GM21528 (cell line): ENCODE results near the gene MICU2.

ENCODE experiments used
- ATAC-seq: cut with Tn5 transposase; IDR thresholded peaks from one replicate; pipeline ENCODE4 v1.9.1; 2021; ENCODE audit warnings: mild to moderate bottlenecking, moderate library complexity; ENCODE audit not compliant: unreplicated experiment, low FRiP score

Gene MICU2

DNA sequence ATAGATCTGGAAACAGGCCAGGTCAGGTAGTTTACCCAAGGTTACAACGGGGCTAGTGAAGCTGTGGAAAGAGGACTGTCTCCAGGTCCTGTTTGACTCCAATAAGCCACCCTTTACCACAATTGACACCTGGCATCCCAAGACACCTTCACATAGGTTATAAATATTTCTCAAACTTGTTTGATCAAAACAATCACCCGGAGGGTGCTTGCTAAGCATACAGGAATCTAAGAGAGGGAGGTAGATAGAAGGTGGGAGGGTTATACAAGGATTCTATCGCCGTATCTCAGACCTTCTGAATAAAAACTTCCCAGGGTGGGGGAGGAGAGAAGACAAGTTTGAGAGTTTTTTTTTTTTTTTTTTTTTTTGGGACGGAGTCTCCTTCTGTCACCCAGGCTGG lies 55.4 kb downstream of the MICU2 start:
- ATAC-seq: no peak

DNA sequence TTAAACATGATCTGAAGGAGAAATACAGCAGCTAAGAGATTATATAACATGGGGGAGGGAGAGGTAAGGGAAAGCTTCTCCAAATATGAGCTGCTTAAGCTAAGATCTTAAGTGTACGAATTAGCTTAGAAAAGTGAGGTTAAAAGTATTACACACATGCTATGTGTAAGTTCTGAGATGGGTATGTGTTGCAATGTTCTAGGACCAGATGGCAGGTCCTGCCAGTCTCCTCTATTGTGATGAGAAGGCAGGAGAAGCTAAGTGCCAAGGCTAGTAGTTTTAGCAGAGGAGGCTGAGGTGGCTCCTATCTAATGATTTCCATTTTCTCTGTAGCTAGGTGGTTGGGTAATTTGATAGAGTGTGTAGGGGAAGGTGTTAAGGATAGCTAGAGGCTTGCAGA lies 57.6 kb downstream of the MICU2 start:
- no peak for ATAC-seq

- ATAC-seq: no peak
These were observed 59.5 kb downstream of the MICU2 start for GRCh38 chr13:21544515-21544914.

GRCh38 chr13:21542563-21542962 lies 61.4 kb downstream of the MICU2 start:
- ATAC-seq: no peak

DNA sequence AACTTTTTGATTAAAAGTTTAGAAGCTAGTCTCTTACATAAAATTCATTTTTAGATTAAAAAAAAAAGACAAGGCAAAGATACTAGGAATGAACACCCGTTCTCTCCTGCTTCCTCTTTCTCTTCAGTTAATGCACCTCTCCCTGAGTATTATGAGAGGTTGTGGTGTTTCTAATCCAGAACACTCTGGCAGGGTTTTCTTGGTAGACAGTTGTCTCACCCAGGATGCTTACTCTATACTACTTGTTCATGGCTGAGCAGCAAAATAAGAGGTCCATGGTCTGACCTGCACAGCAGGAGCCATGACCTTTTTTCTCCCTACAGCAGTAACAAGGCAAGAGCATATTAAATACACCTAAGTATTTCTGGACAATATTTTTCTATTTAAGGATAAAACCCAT lies 62.0 kb downstream of the MICU2 start:
- no peak for ATAC-seq

DNA sequence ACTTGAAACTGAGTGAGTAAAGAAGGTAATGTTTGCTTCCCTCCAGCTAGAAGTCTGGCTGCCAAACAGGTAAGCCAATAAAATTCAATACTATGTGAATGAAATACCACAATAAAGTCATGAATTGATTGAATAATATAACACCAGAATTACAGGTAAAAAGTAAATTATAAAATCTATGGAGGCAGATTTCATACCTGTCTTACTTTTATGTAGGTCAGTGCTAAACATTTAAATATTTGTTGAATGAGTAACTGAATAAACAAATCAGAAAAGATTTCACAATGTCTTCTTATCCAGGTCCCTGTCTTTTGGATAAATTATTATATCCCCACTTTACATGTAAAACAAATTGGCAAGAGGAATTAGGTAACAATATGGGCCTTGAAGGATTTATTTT lies 62.7 kb downstream of the MICU2 start:
- no peak for ATAC-seq

DNA sequence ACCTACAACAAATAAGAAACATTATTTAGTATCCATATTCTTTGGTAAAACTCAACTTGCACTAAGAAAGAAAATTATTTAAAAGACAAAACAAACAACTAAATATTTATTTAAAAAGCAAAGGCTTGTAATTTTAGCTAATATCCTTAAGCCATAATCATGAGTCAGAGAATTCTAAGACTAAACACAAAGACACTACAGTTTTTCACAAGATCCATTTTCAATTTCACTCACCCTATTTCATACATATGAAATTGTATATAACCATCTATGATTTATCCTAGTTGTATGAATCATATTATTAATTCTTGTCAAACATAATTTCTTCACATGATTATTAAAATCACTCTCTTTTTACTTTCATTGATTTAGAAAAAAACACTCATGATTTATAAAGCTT lies 64.3 kb downstream of the MICU2 start:
- ATAC-seq: no peak

DNA sequence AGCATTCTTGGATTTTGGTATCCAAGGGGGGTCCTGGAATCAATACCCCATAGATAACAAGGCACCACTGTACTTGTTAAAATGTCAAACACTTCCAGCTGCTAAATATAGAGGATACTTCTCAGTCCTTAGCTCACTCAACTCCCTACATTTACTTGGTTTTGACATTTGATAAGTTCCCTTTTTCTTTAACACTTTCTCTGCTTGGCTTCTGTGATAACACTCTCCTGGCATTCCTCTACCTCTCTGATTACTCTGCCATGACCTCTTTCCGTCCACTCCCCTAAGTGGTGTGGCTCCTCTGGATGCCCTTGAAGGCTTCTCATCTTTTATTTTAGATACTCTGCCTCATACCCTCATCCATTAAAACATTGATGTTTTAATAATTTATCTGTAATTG lies 65.2 kb downstream of the MICU2 start:
- ATAC-seq: no peak

DNA sequence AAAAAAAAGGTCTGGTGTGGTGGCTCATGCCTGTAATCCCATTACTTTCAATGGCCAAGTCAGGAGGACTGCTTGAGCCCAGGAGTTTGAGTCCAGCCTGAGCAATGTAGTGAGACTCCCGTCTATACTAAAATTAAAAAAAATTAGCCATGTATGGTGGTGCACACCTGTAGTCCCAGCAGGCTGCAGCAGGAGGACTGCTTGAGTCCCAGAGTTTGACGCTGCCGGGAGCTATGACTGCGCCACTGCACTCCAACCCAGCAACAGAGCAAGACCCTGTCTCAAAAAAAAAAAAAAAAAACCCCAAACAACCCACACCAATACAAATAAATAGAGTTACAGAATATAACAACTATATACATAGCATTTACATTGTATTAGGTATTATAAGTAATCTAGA lies 65.7 kb downstream of the MICU2 start:
- no peak for ATAC-seq

DNA sequence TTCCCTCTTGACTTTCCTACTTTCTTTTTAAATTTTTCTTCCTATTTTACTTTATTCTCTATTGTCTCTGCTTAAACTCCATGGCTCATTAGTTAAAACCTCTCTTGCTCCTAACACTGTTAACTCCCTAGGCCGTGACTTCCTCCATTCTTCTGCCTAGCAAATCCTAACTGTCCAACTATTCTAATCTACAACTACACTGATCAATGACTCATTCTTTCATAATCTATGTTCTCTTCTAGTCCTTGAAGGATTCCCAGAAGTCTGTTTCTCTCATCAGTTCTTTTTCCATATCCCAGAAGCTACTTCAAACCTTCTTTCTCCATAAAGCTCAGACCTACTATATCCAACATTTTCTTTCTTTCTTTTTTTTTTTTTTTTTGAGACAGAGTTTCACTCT lies 66.9 kb downstream of the MICU2 start:
- ATAC-seq: no peak

GRCh38 chr13:21534760-21535159 lies 69.2 kb downstream of the MICU2 start:
- no peak for ATAC-seq

DNA sequence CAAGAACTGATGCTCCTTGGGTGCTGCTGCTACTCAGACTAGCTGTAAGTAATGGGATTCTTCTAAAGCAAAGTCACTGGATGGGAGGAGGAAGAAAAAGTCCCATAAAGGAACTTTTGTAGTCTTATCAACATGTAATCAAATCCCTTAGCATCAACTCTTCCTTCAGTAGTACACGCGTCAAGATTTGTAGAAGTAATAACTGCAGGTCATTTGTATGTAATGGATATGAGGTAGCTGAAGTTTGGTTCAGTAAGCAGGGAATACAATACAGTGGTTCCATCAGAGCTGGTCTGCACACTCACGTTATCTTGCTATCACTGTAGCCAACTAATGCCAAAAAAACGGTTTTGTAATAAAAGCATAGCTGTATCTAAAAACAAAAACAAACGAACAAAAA lies 72.5 kb downstream of the MICU2 start:
- no peak for ATAC-seq

DNA sequence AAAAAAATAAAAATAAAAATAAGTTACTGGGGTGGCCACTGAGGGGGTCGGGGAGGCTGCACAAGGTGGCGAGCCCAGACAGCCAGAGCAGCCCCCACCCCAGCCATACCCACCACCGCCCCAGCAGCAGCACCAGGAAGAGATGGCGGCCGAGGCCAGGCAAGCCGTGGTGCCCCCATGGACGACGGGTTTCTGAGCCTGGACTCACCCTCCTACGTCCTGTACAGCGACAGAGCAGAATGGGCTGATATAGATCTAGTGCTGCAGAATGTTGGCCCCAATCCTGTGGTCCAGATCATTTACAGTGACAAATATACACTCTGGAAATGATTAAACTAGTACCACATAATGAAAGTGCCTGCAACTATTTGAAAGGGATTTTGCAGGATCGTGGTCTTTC lies 73.3 kb downstream of the MICU2 start:
- no peak for ATAC-seq

DNA sequence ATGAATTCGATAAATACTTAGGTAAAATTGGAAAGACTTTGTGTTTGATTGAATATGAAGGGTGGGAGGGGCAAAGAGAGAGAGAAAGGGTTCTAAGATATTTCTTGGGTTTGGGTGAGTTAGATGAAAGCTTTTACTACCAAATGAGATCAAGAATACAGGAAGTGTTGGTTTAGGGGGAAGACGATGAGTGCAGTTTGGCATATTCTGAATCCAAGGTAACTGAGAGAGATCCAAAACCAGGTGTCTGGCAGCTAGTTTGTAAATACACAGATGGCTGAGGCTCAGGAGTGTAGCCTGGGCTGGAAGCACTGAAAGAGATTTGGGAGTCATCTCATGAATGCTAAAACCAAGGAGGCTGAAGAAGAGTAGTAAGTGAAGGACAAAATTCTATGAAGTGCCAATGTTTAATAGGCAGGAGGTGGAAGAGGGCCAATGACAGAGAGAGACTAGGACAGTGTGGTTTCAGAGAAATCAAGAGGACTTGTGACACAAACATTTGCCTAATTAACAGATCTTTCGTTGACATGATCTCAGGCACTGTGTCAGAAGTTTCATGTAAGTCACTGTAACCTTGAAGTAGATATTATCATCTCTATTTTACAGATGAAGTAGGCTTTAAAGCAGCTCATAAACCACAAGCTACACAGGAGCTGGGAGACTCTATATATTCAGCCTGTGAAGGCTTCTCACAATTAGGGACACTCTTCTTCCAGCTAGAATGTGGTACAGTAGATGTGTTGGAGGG lies 74.7 kb downstream of the MICU2 start:
- ATAC-seq: no peak

DNA sequence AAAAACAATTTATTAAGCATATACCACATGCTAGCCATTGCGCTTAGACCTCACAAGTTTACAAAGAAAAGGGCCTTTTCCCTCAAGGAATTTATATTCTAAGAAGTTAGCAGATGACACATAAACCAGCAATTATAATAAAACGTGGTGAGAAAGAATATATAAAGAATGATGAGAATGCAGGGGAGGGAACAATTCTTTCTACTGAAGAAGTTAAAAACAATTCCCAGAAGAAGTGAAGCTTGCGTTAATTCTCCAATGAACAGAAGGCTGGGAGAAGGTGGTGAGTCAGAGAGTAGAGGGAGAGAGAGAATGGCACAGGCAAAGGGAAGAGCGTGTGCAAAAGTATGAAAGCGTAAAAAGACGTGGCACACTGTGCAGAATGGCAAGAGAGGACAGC lies 75.4 kb downstream of the MICU2 start:
- ATAC-seq: no peak

- no peak for ATAC-seq
These were observed 77.0 kb downstream of the MICU2 start for GRCh38 chr13:21526707-21527540.

- ATAC-seq: no peak
These were observed 81.1 kb downstream of the MICU2 start for GRCh38 chr13:21522847-21523246.

- no peak for ATAC-seq
These were observed 81.8 kb downstream of the MICU2 start for GRCh38 chr13:21522130-21522529.

DNA sequence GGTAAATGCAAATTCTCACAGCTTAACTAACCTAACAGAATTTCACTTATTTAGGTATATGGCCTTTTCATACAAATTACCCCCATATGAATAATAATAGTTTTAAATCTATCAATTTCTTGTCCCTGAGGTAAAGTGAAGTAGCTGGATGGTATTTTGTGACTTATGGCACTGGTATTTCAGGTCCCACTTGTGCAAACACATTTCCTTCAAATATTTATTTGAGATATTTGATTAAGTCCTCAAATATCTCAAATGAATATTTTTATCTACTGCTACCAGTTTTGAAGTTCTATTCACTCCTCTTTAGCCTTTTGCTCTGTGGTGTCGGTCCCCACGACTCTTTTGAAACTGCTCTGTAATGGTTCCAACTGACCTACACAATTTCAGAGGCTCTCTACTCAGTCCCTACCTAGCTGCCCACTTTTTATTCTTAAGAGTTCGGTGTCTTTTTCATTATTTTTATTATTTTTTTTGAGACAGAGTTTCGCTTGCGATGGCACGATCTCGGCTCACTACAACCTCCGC lies 85.3 kb downstream of the MICU2 start:
- no peak for ATAC-seq

DNA sequence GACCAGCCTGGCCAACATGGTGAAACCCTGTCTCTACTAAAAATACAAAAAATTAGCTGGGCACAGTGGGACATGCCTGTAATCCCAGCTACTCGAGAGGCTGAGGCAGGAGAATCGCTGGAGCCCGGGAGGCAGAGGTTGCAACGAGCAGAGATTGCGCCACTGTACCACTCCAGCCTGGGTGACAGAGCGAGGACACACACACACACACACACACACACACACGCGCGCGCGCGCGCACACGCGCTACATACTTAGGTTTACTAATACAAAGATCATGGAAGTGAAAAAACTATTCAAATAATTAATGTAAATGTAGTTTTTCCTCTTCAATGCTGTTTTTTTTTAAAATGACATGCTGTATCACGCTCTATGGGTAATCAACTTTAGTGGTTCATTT lies 86.4 kb downstream of the MICU2 start:
- no peak for ATAC-seq

GRCh38 chr13:21516805-21517204 lies 87.2 kb downstream of the MICU2 start:
- no peak for ATAC-seq

DNA sequence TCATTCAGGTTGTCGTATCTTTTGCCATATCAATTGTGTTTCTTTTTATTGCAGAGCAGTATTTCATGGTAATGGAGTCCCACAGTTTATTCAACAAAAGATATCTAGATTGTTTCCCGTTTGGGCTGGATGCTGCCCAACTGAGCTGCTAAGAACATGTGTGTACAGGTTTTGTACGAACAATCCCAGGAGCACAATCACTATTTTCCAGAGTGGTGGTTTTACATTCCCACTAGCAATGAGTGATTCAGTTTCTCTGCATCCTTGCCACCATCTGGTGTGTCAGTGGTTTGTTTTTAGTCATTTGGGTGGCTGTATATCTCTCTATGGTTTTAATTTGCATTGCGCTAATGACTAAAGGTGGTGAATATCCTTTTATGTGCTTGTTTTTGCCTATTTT lies 92.1 kb downstream of the MICU2 start:
- no peak for ATAC-seq
